RWPE1 (cell line): ENCODE results near the gene GPX2.

Experiments
- CTCF ChIA-PET: fragments of 350-600 bp; sonication (Branson Sonifier 250); formaldehyde crosslinking; extraction: SDS; loops from one replicate; lab custom pipeline; 2021; lab: Yijun Ruan, JAX
- POLR2A ChIA-PET: fragments of 400-600 bp; formaldehyde crosslinking; extraction: SDS; loops from one replicate; lab custom pipeline; 2020; ENCODE audit warnings: antibody characterized with exemption; ENCODE audit not compliant: low non-redundant PET; lab: Yijun Ruan, JAX
- DNase-seq: peaks from one replicate; pipeline ENCODE4 v3.0.0; 2012; ENCODE audit warnings: low spot score
- H3K27ac ChIP-seq: fragments of 450-650 bp; 2 replicates; pipeline ENCODE4 v1.5.1; 2017
- TF ChIP-seq, protein P1 (sequence below): fragments of 450-650 bp; conservative IDR thresholded peaks from 2 replicates; pipeline ENCODE4 v1.5.1; 2017; ENCODE audit warnings: low read depth, mild to moderate bottlenecking

The GPX2 gene

DNA sequence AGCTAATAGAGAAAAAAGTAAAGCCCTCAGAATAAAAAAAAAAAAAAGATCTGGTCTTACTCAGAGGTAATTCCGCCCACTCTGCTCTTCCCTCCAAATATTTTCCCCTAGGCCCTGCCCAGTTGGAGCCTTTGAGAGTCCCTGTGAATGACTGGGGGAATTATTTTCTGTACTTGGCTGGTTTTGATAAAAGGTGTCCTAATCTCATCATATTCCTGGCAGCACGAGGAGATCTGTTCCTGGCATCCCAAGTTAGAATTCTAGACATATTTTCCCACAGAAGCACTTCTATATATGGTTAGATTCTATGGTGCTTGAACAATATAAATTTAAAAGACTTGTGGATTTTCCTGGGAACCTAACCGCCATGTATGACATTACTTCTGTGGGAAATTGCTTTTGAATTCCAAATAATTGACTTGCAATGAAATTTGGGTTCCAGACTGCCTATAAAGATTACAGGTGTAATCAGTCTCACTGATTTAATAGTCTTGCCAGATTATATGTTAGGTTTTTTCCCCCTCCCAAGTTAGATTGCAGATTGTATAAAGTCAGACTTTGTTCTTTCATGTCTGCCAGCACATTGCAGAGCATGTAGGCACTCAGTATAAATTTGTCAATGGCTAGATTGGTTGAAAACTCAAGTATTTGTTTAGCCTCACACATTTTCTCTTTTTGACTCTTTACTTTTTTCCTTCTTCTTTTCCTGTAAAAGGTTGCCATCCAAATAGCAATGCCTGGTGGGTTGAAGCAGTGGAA is 12.3 kb downstream of the GPX2 start:
- ChIA-PET CTCF (no interaction called here), POLR2A (no interaction called here)
- DNase-seq = no peak

DNA sequence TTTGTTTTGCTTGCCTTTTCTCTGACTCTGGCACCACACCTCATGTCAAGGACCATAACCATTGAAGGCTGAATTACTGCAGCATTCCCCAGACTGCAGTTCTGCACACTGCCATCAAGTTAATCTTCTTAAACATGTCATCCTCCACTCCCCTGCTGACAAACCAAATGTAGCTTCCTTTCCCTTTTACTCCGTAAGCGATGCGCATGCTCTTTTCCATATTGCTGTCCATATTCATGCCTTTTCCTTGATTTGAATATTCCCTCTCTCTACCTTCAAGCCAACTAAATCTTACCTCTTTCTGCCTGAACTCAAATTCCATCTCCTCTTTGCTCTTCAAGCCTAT is 13.6 kb downstream of the GPX2 start:
- DNase-seq = no peak
- TF ChIP-seq, protein P1, sequence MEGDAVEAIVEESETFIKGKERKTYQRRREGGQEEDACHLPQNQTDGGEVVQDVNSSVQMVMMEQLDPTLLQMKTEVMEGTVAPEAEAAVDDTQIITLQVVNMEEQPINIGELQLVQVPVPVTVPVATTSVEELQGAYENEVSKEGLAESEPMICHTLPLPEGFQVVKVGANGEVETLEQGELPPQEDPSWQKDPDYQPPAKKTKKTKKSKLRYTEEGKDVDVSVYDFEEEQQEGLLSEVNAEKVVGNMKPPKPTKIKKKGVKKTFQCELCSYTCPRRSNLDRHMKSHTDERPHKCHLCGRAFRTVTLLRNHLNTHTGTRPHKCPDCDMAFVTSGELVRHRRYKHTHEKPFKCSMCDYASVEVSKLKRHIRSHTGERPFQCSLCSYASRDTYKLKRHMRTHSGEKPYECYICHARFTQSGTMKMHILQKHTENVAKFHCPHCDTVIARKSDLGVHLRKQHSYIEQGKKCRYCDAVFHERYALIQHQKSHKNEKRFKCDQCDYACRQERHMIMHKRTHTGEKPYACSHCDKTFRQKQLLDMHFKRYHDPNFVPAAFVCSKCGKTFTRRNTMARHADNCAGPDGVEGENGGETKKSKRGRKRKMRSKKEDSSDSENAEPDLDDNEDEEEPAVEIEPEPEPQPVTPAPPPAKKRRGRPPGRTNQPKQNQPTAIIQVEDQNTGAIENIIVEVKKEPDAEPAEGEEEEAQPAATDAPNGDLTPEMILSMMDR = no peak
- H3K27ac ChIP-seq = no peak overlapping the region
- ChIA-PET CTCF (no interaction called here), POLR2A (no interaction called here)

More for the DNA sequence above, 12.3 kb downstream of the GPX2 start:
- H3K27ac ChIP-seq = no peak overlapping the region
- TF ChIP-seq, protein P1 = no peak

DNA sequence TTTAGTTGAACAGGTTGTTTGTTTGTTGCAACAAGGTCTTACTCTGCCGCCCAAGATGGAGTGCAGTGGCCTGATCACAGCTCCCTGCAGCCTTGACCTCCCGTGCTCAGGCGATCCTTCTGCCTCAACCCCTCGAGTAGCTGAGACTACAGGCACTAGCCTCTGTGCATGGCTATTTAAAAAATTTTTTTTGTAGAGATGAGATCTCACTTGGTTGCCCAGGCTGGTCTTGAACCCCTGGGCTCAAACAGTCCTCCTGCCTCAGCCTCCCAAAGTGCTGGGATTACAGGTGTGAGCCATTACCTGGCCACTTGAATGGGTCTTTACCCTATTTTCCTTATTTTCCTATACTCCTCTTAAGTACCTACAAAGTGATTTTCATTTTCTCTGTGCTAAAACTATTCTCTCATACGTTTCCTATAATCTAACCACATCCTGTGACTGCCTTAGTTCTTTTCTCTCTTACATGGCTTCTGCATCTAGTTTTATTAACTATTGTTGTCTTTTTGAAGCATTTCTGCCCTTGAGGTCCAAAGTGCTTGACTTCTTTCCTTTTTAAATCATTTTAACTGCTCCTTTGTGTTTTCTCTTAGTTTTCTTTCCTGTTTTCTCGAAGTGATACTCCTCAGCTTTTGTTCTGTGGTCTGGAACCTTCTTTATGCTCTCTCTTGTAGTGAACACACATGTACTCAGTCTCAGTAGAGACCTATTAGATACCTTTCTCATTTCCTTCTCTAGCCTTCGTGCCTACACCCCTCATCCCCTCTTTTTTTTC is 14.1 kb downstream of the GPX2 start:
- no peak for DNase-seq
- no peak overlapping the region for H3K27ac ChIP-seq
- POLR2A ChIA-PET = no interaction called here
- CTCF ChIA-PET = no interaction called here
- TF ChIP-seq, protein P1 = no peak

DNA sequence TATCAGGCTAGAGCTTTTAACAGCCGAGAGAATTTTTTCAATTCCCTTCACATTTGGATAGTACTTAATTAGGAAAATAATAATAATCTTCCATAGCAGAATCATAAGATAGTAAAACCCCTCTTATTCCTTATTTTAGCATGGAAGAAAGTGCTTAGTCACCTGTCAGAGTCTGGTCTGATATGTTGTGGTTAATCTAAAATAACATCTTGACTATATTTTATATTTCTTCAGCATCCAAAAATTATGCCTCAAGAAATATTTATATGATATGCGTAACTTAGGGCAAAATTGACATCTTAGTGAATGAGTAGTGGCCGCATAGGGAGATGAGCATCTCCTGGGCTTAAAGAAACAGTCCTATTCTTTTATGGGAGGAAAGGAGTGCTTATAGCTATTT is 15.5 kb downstream of the GPX2 start:
- ChIA-PET POLR2A (no interaction called here), CTCF (interaction anchor here (0.9 kb wide), 1 partner anchor 10 kb away, joined by 3 read pairs; no protein-coding TSS in a partner anchor)
- TF ChIP-seq, protein P1 = no peak
- no peak for DNase-seq
- no peak overlapping the region for H3K27ac ChIP-seq

DNA sequence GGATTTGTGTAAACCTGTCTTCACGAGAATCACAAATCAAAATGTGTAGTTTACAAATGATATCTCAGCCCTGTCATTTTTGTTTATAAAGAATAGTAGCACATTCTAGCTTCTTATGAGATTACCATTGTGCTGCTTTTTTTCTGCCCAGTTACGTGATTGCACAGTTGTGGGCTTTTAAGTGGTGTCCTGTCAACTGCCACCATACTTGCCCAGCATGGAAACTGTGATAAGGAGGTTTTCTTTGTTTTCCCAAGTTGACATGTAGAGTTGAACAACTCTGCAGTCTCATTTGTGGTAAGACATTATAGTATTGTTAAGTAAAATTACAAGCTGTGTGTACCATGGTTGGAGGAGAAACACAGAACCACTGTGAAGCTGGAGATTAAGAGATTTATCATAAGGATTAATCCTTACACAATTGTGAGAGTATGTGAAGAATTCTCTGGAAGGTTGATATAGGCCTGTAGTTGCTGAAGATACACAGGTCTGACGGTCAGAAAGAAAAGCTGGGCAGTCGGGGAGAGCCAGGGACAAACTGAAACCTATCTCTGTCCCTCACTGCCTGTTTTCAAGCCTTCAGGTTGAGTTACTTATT is 16.0 kb downstream of the GPX2 start:
- no peak overlapping the region for H3K27ac ChIP-seq
- POLR2A ChIA-PET = no interaction called here
- CTCF ChIA-PET = no interaction called here
- DNase-seq = no peak
- TF ChIP-seq, protein P1 = no peak

DNA sequence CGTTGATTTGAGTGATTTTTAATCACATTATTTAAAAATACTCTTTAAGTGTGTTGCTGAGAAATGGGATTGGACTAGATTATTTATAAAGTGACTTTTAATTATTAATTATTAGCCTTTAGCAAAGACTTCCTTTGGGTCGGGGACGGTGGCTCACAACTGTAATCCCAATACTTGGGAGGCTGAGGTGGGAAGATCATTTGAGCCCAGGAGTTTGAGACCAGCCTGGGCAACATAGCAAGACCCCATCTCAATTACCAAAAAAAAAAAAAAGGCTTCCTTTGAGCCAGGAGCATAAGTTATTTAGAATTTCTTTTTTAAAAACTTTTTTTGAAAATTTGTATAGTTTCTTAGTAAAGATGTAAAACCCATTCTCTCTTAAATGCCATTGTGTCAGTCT is 19.5 kb downstream of the GPX2 start:
- CTCF ChIA-PET = interaction anchor here (0.7 kb wide), 1 partner anchor 412 kb away, joined by 8 read pairs; no protein-coding TSS in a partner anchor
- H3K27ac ChIP-seq = no peak overlapping the region
- no peak for DNase-seq
- TF ChIP-seq, protein P1 = no peak
- POLR2A ChIA-PET = interaction anchor here (1.0 kb wide), 1 partner anchor 8 kb away, joined by 9 read pairs; the partner anchor contains the start of gene CHURC1
